Measurements from ENCODE around the gene SNAPC3. TPM values are rescaled to one million over a fixed set of nuclear protein-coding genes. Genes with fewer than 3 reads are reported as not detected.

SNAPC3 gene
- total RNA-seq, 1 donor = 30.4 TPM

GRCh38 chr9:15510789-15511575, 88.3 kb downstream of the SNAPC3 start, which contains the start of gene PSIP1:
Gene PSIP1, minus strand, starts transcription at chr9:15510970. Its CDS starts 782 bp downstream, at chr9:15510188.
- H3K4me1 ChIP-seq (ENCODE audit: insufficient read depth, low read length) = peaks cover 8% of the 10 kb centered on the region
- no peaks in the 10 kb centered on the region for H3K9me3 ChIP-seq (ENCODE audit: low read depth, low read length)
- TF ChIP-seq CTCF (IDR thresholded peaks at IDR 0.05; ENCODE audit: extremely low read depth, low read depth, low read length) = no peak
- peak within 1 kb of the TSS; percentile 89 for H2AFZ ChIP-seq (ENCODE audit: low read length)
- peaks cover 8% of the 10 kb centered on the region for H3K36me3 ChIP-seq (ENCODE audit: insufficient read depth, low read length)
- H4K20me1 ChIP-seq (ENCODE audit: insufficient read depth, low read length) = no peaks in the 10 kb centered on the region
- DNase-seq (ENCODE audit: insufficient read length, low spot score, missing footprints) = peak; percentile 96
- peak within 1 kb of the TSS; percentile 94 for H3K27ac ChIP-seq (ENCODE audit: low read depth, low read length)
- peak within 1 kb of the TSS; percentile 88 for H3K4me2 ChIP-seq (ENCODE audit: insufficient read depth, low read length)
- peak within 1 kb of the TSS; percentile 91 for H3K4me3 ChIP-seq (ENCODE audit: insufficient read depth, low read length)
- H3K27me3 ChIP-seq (ENCODE audit: insufficient read depth, low read length) = no peaks in the 10 kb centered on the region
- H3K79me2 ChIP-seq (ENCODE audit: insufficient read depth, low read length) = peaks cover 29% of the 10 kb centered on the region

Small RNA genes within 50 kb of the gene (small RNA-seq; reads per million reads assigned to genes)
- not detected for gene RNU6-319P

Other genes with a start within 250 kb of the SNAPC3 start
- gene TTC39B, start 115.7 kb upstream of the SNAPC3 start, total RNA-seq = 14.1 and 18.5 TPM in 2 replicates
- 40.1 and 45.2 TPM in 2 replicates for gene PSIP1, start 88.1 kb downstream of the SNAPC3 start, total RNA-seq
- 5.8 and 8.0 TPM in 2 replicates for gene CCDC171, start 130.2 kb downstream of the SNAPC3 start, total RNA-seq